Omental fat pad (tissue), 4 donors: ENCODE measurements around the gene GYS2. TPM values are rescaled to one million over a fixed set of nuclear protein-coding genes. Genes with fewer than 3 reads are reported as not detected.

Experiments used
- ATAC-seq: fragments of 150-250 bp; one replicate; pipeline ENCODE4 v1.9.1; 2016; ENCODE audit warnings: mild to moderate bottlenecking, moderate library complexity; ENCODE audit not compliant: low FRiP score
- DNase-seq: peaks from one replicate; pipeline ENCODE4 v3.0.0-alpha.2; 2019; ENCODE audit warnings: low spot score
- total RNA-seq, 4 donors: library from RNA; depleted of rRNA; stranded (reverse); fragments of >200 nt; gene quantifications; one replicate each; pipeline ENCODE4 v1.1.0, GENCODE V29; 2016
- TF ChIP-seq, protein P1 (sequence below), 3 donors: fragments of 450-650 bp; IDR thresholded peaks; one replicate each; pipeline ENCODE4 v1.5.1; 2016 to 2017; ENCODE audit warnings: antibody characterized with exemption in 3 of 3, mild to moderate bottlenecking in 3 of 3, moderate library complexity in 2 of 3

GYS2 gene
- total RNA-seq, 4 donors from 2014 or later = 0.13 to 2.0 (median 0.45) TPM

DNA sequence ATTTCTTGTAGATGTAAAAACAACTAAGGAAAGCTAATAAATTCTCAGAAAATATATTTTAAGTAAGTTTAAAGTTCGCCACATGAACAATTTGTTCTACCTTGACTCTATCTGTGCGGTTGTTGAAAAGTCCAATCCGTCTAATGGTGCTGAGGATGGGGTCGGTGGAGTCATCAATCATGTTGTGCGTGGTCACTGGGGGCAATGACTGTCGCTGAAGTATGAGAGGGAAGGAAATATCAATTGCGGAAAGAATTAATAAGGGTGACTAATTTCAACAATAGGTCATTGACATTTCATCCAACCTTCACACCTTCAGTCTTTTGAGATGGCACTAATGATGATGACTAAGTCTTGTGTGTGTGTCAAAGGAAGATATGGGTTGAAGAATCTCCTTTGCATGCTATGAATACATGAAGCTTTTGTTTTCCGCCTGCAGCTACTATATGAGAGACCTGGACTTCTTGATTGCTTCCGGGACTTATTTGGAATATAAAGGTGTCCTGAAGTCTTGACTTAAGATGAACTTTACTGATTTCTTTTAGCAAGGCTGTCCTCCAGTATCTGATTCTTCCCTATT is 46.5 kb downstream of the GYS2 start:
- DNase-seq (no peak), ATAC-seq (no peak)
- TF ChIP-seq, protein P1, sequence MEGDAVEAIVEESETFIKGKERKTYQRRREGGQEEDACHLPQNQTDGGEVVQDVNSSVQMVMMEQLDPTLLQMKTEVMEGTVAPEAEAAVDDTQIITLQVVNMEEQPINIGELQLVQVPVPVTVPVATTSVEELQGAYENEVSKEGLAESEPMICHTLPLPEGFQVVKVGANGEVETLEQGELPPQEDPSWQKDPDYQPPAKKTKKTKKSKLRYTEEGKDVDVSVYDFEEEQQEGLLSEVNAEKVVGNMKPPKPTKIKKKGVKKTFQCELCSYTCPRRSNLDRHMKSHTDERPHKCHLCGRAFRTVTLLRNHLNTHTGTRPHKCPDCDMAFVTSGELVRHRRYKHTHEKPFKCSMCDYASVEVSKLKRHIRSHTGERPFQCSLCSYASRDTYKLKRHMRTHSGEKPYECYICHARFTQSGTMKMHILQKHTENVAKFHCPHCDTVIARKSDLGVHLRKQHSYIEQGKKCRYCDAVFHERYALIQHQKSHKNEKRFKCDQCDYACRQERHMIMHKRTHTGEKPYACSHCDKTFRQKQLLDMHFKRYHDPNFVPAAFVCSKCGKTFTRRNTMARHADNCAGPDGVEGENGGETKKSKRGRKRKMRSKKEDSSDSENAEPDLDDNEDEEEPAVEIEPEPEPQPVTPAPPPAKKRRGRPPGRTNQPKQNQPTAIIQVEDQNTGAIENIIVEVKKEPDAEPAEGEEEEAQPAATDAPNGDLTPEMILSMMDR (IDR thresholded peaks at IDR 0.05) = no peak

DNA sequence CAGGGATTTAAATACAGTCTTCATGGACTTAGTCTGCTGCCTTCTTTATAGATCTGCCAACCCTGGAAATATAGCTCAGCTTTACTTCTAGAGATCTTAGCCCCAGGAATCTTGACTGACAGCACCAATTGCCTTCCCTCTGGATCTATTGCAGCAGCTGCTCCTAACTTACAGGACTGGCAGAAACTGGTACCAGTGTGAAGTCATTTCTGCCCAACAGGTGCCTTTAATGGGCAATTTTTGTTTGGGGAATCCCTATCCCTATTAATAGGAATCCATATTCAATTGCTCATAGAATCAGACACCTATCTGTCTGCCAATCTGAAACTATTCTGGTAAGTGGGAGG is 51.3 kb downstream of the GYS2 start:
- ATAC-seq = no peak
- TF ChIP-seq, protein P1 (IDR thresholded peaks at IDR 0.05) = no peak

DNA sequence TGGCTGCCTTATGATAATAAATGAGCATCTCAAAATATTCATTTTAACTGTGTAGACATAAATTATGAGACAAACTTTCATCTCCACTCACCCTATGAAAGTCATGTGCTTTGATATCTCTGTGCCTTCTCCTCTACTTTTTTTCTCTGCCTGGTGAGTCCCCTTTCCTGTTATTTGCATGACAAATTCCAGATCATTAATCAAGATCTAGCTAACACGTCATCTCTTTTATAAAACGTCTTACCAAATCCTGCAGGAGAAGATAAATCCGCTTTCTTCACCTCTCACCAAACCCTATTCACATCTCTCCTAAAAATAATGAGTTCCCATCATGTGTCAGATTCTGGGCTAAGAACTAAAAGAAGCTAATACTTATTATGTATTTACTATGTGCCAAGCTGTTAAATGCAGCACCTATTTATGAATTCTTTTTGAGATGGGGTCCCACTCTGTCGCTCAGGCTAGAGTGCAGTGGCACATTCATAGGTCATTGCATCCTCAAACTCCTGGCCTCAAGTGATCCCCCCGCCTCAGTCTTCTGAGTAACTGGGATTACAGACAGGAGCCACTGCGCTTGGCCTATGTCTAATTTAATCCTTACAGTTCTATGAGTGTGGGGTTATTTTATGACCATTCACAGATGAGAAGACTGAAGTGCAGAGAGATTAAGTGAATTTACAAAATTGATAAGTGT is 51.9 kb downstream of the GYS2 start:
- TF ChIP-seq, protein P1 (IDR thresholded peaks at IDR 0.05) = no peak
- ATAC-seq = no peak
- no peak for DNase-seq

More for the DNA sequence above, 51.3 kb downstream of the GYS2 start:
- no peak for DNase-seq

DNA sequence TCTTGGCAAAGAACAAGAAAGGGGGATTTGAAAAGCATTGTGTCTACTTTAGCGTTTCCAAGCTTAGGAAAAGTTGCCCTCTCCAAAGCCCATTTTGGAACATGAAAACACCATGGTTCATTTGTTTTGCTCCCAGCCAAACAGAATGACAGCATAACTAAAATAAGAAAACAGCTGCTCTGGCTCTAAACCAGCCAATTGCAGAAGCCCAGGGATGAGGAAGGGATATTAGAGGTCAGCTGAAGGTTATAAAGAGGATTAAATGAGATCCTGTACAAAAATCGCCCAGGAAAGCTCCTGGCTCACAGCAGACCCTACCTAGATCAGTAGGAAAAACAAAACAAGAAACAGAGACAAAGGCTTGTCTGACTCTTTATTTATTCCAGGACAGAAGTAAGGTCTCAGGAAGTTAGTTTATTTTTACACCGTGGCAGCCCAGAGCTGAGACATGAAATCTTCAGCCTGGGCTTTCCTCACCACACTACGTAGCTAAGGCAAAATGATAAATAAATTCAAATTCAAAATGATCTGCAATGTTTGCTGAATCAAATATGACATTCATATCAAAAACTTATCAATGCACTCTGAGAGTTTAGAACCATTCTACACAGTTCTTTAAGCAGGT is 52.7 kb downstream of the GYS2 start:
- TF ChIP-seq, protein P1 (IDR thresholded peaks at IDR 0.05) = no peak
- no peak for ATAC-seq
- DNase-seq = no peak

DNA sequence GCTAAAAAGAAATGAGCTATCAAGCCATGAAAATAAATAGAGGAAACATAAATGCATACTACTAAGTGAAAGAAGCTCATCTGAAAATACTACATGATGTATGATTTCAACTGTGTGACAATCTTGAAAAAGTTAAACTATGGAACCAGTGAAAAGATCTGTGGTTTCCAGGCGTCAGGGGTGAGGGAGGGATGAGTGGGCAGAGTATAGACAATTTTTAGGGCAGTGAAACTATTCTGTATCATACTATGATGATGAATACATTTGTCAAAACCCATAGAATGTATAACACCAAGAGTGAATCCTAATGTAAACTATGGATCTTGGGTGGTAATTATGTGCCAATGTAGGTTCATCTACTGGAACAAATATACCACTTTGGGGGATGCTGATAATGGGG is 57.2 kb downstream of the GYS2 start:
- DNase-seq = no peak
- ATAC-seq = no peak
- TF ChIP-seq, protein P1 (IDR thresholded peaks at IDR 0.05) = no peak

DNA sequence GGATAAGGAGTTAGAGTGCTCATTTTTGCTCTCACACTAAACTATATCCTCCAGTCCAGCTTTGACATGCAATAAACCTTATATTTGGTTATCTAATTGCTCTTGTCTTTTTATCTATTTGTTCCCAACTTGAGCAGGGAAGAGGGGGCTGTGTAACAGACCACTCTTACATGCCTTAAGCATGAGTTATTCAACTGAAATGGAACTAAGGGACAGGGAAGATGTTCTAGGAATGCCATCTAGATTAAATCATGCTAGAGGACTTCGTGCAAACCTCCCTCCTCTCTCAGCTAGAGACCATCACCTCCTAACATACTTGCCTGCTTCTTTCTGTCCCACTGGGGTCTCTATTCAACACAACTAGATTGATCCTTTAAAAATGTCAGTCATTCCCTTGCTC is 57.9 kb downstream of the GYS2 start:
- TF ChIP-seq, protein P1 (IDR thresholded peaks at IDR 0.05) = no peak
- DNase-seq (no peak), ATAC-seq (no peak)

DNA sequence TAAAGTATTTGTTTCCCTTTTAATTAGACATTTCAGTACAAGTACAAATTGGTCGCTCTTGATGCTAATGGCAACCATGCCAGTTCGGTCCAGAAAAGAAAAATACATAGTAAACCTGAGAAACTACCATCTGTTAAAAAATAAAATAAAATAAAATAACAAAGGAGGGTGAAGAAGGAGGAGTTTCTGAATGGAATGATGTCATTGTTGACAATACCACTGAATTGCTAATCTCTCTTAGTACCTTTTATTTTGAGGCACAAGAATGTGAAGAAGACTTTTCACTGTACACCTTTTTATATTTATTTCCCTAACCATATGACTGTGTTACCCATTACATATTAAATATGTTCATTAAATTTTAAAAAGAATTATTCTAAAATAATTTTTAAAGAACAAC is 59.1 kb downstream of the GYS2 start:
- DNase-seq = no peak
- TF ChIP-seq, protein P1 (IDR thresholded peaks at IDR 0.05) = no peak
- no peak for ATAC-seq
